NT2/D1 (cell line): Measurements from ENCODE around the gene CANT1.

Source experiments
- DNase-seq: peaks from one replicate; pipeline ENCODE4 v3.0.0-alpha.2; 2011; ENCODE audit warnings: low read depth, low spot score
- H3K27me3 ChIP-seq: 2 replicates; pipeline ENCODE4 v1.6.0; 2011; ENCODE audit warnings: mild to moderate bottlenecking; ENCODE audit not compliant: insufficient read length, insufficient read depth
- H3K36me3 ChIP-seq: 2 replicates; pipeline ENCODE4 v1.6.1; 2011; ENCODE audit warnings: mild to moderate bottlenecking, low read length, mixed read lengths; ENCODE audit not compliant: insufficient read depth, insufficient read length
- H3K4me1 ChIP-seq: 2 replicates; pipeline ENCODE4 v1.5.1; 2011; ENCODE audit not compliant: insufficient read depth, insufficient read length
- H3K4me3 ChIP-seq: 2 replicates; pipeline ENCODE4 v1.5.1; 2011; ENCODE audit warnings: low read depth; ENCODE audit not compliant: insufficient read length
- H3K9ac ChIP-seq: 2 replicates; pipeline ENCODE4 v1.6.0; 2011; ENCODE audit warnings: low read depth; ENCODE audit not compliant: insufficient read length
- H3K9me3 ChIP-seq: 2 replicates; pipeline ENCODE4 v1.5.1; 2011; ENCODE audit warnings: mild to moderate bottlenecking, low read length; ENCODE audit not compliant: insufficient read depth
- SUZ12 ChIP-seq: IDR thresholded peaks from 2 replicates; pipeline ENCODE4 v1.6.1; 2011; ENCODE audit not compliant: insufficient read length, insufficient read depth; ENCODE audit errors: extremely low read depth
- YY1 ChIP-seq: IDR thresholded peaks from 2 replicates; pipeline ENCODE4 v1.6.1; 2011; ENCODE audit not compliant: insufficient read length, insufficient read depth
- ZNF274 ChIP-seq: IDR thresholded peaks from 2 replicates; pipeline ENCODE4 v1.6.1; 2011; ENCODE audit warnings: mild to moderate bottlenecking, low read depth, low read length

Gene CANT1

DNA sequence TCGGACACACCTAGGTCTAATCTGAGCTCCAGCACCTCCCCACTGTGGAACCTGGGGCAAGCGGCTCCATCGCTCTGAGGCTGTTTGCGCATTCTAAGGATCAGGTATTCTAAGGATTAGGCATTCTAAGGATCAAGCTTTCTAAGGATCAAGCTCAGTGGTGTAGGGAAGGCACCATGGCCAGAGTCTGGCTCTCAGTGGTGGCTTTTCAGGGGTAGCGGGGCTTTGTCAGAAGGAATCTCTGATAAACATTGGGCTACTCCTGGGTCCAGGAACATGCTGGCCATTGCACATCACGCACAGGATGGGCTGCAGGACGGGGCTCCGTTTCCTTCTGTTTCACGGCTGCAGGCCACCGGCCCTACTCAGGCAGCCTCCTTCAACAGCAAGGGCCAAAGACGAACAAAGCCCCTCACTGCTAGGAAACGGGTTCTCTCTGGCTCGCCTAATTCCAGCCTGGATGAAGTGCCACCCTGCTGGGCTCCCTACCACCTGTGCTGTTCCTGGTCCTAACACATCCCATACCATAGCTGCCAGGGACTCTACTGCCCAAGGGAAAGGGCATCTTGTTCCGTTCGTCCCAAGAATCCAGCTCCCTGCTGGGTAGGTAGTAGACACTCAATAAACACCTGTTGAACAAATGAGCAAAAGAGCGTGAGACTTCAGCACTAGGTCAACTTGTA, 19.9 kb upstream of the CANT1 start:
- Histone ChIP-seq H3K9me3 (no peaks in the 10 kb centered on the region), H3K9ac (no peak overlapping the region), H3K27me3 (peaks cover 28% of the 10 kb centered on the region), H3K36me3 (no peaks in the 10 kb centered on the region), H3K4me1 (peaks cover 29% of the 10 kb centered on the region), H3K4me3 (no peak overlapping the region)
- TF ChIP-seq YY1 (no peak), ZNF274 (no peak), SUZ12 (no peak)
- DNase-seq: no peak

DNA sequence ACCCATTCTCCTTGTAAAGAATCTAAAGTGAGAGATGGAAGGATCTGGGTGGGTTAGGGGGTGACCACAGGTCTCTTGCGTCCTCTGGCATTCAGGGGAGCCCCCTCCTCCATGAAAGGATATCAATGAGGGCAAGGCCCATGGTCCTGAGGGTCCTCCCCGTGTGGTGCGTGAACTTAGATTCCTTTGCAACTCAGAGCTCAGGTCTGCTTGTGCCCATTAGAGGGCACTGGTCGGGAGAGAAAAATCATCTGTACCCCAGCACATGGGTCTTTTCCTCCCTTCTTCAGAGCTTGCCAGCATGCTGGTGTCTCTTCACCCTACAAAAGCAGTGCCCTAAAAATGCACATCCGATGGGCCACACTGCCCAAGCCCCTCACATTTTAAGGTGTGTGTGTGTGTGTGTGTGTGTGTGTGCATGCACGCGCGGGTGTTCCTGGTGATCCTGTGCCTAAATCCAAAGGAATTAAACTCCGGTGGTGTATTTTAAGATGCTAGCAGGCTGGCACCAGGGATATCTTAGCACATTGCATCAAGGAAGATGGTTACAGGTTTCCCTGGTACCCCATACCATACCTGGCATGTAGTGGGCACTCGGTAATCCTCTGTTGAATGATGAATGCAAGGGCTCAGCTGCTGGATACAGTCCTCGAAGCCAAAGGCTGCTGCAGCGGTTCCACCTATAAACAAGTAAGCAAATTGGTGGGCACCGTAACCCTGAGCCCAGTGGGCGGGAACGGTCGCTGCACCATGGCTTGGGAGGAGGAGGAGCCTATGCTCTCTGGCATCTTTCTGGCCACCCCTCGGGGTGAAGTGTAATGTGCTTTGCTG, 19.1 kb upstream of the CANT1 start:
- Histone ChIP-seq H3K9ac (no peak overlapping the region), H3K27me3 (peaks cover 35% of the 10 kb centered on the region), H3K9me3 (no peaks in the 10 kb centered on the region), H3K4me3 (no peak overlapping the region), H3K36me3 (no peaks in the 10 kb centered on the region), H3K4me1 (peaks cover 26% of the 10 kb centered on the region)
- TF ChIP-seq ZNF274 (no peak), YY1 (no peak), SUZ12 (no peak)
- DNase-seq: no peak

DNA sequence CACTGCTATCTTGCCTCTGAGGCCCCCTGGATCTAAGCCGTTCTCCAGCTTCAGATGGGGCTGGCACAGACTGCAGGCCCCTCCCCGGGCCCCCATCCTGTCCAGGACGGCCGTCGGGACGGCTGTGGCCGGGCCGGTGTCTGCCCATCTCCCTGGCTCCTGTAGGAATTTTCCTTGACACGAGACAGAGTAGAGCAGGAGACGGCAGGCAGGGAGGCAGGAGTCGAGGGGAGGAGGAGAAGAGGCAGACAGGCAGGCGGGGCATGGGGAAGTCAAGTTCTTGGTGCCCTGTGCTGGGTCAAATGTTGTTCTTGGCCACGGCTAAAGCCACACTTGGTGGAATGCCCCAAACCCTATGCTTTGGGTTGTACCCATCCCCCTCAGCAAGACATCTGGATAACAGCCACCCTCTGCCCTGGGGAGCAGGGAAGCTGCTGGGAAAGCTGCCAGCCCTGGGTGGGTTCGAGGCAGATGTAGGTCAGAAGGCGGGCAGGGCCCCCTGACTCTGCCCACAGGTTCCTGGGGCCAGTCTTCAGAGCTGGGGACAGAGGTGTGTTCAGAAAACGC, 18.4 kb upstream of the CANT1 start:
- DNase-seq: no peak
- TF ChIP-seq YY1: no peak
- no peak for TF ChIP-seq ZNF274
- no peak for TF ChIP-seq SUZ12
- no peaks in the 10 kb centered on the region for H3K36me3 ChIP-seq
- H3K27me3 ChIP-seq: peaks cover 42% of the 10 kb centered on the region
- H3K4me3 ChIP-seq: no peak overlapping the region
- peak overlapping the region; percentile 23 for H3K9ac ChIP-seq
- H3K4me1 ChIP-seq: peaks cover 24% of the 10 kb centered on the region
- no peaks in the 10 kb centered on the region for H3K9me3 ChIP-seq

DNA sequence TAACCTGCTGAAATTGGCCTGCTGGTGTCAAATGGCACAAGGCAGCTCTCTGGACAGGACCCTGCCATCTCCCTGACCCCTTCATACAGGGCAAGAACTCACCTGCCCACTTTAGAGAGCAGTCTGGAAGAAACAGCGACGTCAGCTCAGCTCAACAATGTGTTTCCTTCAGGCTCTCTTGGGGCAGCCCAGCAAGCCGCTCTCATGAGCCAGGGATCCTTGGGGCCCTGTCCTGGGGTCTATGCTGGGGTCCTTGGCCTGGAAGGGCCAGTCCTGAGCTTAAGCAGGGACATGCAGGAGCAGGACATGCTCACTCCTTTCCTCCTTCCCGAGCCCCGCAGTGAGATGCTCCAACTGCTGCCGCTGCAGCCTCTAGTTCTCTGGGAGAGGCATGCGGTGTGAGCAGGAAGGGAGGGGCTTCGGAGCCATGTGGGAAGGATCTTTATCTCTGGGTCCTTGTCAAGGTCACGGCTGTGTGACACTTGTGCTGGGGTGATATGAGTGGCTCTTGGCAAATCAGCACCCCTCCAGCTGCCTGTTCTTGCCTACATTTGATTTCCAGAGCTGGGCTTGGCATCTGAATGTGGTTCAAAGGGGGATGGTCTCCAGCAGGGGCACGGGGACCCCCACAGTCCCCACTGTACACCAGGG, 17.8 kb upstream of the CANT1 start:
- no peak for DNase-seq
- H3K9me3 ChIP-seq: no peaks in the 10 kb centered on the region
- peaks cover 48% of the 10 kb centered on the region for H3K27me3 ChIP-seq
- no peak for TF ChIP-seq YY1
- TF ChIP-seq SUZ12: no peak
- TF ChIP-seq ZNF274: no peak
- no peak overlapping the region for H3K4me3 ChIP-seq
- H3K9ac ChIP-seq: peak overlapping the region; percentile 46
- no peaks in the 10 kb centered on the region for H3K36me3 ChIP-seq
- H3K4me1 ChIP-seq: peaks cover 27% of the 10 kb centered on the region

DNA sequence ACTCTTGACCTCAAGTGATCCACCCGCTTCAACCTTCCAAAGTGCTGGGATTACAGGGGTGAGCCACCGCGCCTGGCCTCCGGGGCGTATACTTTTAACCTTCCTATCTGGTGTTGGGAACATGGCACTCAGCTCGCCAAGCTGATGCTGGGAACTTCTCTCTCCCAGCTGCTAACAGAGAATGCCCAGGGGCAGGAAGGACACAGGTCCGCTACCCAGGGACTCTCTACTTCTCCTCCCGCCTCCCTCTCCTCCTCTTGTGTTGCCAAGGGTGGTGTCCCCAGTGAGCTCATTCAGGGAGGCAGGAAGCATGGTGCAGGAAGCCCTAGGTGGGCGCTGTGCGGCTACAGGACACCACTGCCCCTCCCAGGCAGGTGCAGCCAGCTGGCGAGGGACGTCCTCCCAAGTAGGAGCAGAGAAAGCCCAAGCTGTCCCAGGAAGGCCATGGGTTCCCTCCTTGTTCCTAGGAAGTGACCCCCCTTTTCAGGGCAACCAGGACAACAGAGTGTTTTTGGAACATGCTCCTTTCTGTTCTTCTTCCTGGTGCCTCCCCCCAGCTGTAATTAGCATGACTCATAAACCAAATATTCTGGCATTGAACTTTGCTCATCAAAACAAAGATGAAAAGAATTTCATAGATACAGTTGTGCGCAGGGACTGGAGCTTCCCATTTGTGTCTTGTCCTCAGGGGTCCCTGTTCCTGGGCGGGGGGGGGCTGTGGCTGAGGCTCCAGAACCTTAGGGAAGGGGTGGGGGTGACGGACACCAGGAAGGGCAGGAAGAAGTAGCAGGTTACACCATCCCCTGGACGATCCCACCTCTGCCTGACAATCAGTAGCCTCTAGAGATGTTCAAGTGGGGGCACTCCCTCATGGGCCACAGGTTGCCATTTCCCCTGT, 17.1 kb upstream of the CANT1 start:
- Histone ChIP-seq H3K27me3 (peaks cover 49% of the 10 kb centered on the region), H3K4me1 (peaks cover 27% of the 10 kb centered on the region)
- no peak for DNase-seq

DNA sequence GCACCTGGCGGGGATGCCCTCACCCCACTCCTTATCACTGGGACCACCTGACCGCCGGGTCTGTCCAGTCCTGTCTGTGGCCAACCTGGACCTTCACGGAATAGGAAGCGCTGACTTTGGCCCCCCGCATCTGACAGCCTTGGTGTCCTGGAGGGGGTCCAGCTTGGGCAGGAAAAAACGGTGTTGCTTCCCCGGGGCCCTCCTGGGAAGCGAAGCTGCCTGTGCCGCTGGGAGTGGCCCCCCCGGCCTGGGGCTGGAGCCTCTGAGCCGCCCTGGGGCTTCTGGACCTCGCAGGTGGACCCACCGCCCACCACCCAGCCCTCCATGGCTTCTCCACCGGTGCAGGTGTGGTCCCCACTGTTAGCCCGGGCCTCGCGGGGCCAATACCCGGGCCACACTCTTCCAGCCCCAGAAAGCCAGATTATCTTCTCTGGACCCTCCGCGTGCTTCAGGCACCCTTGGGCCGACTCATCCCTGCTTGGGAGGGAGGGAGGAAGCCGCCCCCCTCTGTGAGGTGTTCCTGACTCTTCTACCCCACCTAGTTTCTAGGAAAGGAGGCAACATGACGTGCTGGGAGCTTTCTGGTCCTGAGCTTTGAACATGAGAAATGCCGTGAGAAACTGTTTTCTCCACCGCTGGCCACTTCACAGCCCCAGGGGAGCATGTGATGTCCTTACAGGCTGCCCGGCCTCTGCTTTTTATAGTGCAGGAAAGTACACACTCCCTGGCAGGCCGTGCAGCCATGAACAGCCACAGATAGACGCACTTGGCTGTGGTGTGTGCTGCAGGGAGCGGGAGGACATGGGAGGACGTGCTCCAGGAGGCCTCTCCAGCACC, 15.6 kb upstream of the CANT1 start:
- H3K9ac ChIP-seq: peak overlapping the region; percentile 68
- peaks cover 27% of the 10 kb centered on the region for H3K4me1 ChIP-seq
- no peak for TF ChIP-seq ZNF274
- TF ChIP-seq SUZ12: no peak
- TF ChIP-seq YY1: no peak
- no peak for DNase-seq
- peak overlapping the region; percentile 53 for H3K4me3 ChIP-seq
- H3K9me3 ChIP-seq: no peaks in the 10 kb centered on the region
- no peaks in the 10 kb centered on the region for H3K36me3 ChIP-seq
- H3K27me3 ChIP-seq: peaks cover 60% of the 10 kb centered on the region

More for the DNA sequence above, 17.1 kb upstream of the CANT1 start:
- Histone ChIP-seq H3K4me3 (no peak overlapping the region), H3K9me3 (no peaks in the 10 kb centered on the region), H3K36me3 (no peaks in the 10 kb centered on the region), H3K9ac (no peak overlapping the region)
- TF ChIP-seq YY1: no peak
- no peak for TF ChIP-seq ZNF274
- TF ChIP-seq SUZ12: no peak
